Cerebellar nuclear complex (tissue), 1 donor: ENCODE measurements around the gene CAMSAP1.

ENCODE experiments used
- DNase-seq, 2 experiments: peaks; one replicate each; lab custom pipeline; 2025; lab: John Stamatoyannopoulos, UW

CAMSAP1 gene

DNA sequence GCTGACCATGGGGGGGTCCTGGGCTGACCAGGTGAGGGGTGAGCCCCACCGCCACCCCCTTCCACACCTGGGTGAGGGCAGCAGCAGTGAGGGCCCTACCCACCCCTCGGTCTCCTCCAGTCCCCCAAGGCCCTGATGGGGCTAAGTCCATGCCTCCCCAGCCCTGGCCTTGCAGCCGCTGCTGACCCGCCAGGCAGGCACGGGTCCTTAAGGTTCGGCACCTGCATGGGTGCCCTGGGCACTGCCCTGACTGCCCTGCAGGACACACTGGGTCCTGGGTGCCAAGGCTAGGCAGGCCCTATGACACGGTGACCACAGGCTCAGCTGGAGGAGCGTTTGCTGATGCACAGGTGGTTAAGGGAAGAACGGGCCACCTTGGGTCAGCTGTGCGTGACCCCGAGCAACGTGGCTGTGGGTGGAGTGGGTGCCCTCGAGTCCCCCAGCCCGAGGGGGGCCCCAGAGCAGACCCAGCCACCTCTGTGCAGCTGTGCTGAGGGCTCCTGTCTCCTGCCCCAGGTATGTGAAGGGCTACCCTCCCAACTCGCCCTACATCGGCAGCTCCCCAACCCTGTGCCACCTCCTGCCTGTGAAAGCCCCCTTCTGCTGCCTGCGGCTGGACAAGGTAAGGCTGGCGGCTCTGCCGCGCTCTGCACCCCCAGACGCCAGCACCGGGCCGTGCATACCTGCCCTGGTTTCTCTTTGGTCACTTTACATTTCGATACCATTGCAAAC lies 132.4 kb downstream of the CAMSAP1 start:
- DNase-seq, result no peak

DNA sequence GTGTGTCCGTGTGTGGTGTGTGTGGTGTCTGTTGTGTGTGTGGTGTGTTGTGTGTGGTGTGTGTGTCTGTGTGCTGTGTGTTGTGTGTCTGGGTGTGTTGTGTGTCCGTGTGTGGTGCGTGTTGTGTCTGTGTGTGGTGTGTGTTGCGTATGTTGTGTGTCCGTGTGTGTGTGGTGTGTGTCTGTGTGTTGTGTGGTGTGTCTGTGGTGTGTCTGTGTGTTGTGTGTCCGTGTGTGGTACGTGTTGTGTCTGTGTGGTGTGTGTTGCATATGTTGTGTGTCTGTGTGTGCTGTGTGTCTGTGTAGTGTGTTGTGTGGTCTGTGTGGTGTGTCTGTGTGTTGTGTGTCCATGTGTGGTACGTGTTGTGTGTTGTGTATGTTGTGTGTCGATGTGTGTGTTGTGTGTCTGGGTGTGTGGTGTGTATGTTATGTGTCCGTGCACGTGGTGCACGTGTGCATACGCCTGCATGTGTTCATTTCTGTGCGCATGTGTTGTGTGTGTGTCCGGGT lies 133.1 kb downstream of the CAMSAP1 start:
- no peak for DNase-seq

DNA sequence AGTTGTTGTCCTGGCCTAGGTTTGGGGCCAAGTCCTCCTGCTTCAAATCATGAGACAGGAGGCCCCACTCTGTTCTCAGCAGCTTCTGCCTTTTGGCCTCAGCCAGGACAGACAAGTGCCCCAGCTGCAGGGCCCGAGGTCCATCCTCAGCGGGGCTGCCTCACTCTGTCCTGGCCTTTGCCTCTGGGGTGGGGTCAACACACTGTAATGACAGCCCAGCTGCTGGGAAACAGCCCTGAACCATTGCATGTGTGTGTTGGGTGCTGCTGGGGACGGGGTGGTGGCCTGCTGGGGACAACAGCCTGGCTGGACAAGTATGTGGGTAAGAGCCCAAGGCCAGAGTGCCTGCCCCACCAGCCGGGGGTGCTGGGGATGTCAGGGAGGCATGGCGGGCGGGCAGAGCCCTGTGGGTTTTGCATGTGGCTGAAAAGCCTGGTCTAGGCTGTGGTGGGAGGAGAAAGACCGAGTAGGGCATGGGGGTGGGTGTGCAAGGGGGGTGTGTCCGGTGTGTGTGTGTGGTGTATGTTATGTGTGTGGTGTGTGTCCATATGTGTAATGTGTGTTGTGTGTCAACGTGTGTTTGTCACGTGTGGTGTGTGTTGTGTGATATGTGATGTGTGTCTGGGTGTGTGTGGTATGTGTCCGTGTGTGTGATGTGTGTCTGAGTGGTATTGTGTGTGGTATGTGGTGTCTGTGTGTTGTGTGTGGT lies 133.7 kb downstream of the CAMSAP1 start:
- DNase-seq, result no peak

DNA sequence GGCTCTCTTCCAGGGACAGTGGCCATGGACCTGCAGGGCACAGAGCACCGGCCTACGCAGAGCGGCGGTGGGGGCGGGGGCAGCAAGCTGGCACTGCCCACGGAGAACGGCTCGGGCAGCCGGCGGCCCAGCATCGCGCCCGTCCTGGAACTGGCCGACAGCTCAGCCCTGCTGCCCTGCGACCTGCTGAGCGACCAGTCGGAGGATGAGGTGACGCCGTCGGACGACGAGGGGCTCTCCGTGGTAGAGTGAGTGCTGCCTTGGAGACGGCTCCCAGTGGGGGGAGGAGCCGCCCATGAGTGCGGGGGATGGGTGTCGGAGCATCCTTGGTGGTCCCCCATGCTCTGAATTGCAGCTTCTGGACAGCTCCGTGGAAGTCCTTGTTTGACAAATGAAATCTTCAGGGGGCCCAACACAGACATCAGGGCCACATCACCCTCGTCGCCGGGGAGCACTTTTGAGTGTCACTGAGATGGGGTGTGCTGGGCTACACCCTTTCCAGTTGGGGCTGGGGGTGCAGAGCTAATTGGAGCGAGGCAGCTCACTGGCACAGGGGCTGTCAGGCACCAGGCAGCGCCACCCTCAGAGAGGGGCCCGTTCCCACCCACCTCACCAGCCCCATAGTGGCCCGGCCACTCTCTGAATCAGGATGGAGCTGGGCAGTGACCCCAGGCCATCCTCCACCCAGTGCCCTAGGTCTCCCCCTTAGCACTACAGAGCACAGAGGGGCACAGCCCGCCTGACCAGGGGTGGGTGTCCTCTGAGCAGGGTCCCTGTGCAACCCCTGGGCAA lies 134.4 kb downstream of the CAMSAP1 start:
- DNase-seq, result no peak

DNA sequence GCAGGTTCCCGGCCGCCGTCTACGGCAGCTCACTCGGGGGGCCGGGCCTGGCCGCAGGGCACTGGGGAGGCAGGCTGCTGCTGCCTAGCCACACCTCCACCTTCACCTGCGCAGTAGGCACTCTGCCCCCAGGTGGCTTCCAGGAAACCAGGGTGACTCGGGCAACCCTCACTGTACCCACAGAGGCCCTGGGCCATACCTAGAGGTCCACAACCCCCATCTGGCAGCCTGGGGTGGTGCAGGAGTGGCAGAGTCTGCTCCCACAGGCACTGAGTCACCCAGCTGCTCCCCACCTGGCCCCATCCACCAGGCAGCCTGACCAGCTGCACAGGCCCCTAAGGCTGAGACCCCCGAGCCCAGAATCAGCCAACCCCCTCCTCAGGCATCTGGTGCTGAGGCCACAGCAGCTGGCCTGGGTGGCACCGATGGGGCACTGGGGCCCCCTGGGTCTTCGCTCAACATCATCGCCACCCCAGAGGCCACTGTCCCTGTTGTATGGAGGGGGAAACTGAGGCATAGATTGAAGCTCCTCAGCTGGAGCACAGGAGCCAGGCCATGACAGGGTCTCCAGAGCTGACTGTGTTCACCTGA lies 135.2 kb downstream of the CAMSAP1 start:
- DNase-seq, result no peak

DNA sequence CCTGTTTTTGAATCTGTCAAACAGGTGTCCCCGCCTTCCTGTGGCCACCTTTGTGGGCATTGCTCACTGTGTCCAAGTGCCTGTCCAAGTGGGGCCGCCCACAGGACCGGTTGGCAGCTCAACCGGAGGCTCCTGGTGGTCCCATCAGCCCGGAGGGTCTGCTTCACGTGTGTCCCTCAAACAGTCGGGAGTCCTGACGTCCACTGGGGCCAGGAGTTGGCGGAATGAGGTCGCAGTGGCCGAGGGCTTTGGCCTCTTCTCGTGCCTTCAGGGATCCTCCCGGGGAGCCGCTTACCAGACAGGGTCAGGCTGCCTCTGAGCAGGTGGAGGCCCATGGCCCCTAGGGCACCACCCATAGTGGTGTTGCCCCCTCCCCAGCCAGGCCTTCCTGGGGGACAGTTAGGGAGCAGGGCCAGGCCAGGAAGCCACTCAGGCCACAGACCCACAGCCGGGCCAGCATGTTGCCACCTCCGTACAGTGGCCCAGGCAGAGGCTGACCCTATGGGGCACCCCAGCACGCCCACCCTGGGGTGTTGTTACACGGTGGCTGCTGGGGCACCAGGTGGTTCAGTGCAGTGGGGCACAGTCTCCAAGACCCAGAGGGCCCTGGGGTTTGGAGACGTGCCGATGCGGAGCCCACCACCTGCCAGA lies 135.8 kb downstream of the CAMSAP1 start:
- no peak for DNase-seq

DNA sequence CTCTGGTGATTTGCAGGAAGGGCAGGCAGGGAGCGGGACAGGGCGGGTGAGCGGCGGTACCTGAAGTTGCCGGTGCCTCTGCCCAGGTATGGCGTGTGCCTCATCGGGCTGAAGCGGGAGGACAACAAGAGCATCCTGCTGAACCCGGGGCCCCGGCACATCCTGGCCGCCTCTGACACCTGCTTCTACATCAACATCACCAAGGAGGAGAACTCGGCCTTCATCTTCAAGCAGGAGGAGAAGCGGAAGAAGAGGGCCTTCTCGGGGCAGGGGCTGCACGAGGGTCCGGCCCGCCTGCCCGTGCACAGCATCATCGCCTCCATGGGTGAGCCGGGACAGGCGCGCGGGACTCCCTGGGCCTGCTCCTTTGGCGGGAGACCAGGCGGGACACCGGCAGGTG lies 136.6 kb downstream of the CAMSAP1 start:
- no peak for DNase-seq

DNA sequence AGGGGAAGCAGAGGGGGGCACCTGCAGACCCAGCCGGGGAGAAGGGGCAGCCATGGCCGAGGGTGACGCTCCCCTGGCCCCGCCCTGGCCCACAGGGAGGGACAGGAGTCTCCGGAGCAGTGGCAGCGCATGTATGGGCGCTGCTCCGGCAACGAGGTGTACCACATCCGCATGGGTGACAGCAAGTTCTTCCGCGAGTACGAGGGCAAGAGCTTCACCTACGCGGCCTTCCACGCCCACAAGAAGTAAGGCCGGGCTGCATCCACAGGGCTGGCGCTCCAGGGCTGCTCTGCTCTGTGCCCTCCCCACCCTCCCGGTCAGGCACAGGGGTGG lies 137.2 kb downstream of the CAMSAP1 start:
- no peak for DNase-seq

DNA sequence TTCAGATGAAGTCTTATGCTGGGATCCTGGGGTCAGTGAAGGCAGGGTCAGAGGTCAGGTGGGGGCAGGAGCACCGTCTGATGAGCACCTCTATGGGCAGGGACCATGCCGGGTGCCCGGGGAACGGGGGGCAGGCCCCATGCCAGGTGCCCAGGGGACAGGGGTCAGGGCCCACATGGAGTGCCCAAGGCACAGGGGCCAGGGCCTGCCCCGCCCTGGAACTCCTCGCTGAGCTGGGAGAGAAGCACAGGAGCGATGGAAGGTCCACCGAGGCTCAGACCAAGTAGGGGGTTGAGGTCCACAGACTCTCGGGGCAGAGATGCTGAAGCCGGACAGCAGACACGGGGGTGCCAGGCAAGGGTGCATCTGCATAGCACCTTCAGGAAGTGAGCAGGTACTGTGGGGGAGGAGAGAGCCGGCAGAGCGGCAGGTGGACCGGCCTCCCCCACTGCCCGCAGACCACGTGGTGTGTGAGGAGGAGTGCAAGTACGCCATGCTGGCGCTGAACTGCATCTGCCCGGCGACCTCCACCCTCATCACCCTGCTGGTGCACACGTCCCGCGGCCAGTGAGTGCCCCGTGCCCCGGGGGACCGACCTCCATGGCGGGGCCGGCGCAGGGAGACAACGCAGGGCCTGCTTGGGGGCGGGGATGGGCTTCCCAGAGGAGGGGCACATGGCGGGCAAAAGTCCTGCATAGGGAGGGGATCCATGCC lies 137.7 kb downstream of the CAMSAP1 start:
- no peak for DNase-seq

DNA sequence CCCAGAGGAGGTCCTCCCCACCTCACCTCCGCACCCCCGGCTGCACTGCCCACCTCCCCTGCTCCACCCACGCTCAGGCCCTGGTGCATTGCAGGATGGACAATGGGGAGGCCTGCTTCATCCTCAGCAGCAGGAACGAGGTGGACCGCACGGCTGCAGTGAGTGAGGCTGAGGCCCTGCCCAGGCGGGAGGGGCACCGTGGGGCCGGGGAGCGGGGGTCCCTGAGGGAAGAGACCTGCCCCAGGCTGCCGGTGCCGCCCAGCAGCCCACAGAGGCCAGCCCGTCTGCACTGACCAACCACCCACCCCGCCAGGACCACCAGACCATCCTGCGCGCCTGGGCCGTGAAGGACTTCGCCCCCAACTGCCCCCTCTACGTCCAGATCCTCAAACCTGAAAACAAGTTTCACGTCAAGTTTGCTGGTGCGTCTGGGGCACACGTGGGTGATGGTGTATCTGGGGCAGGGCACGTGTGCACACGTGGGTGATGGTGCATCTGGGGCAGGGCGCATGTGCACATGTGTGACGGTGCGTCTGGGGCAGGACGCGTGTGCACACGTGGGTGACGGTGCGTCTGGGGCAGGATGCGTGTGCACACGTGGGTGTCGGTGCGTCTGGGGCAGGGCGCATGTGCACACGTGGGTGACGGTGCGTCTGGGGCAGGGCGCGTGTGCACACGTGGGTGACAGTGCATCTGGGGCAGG lies 138.7 kb downstream of the CAMSAP1 start:
- no peak for DNase-seq

DNA sequence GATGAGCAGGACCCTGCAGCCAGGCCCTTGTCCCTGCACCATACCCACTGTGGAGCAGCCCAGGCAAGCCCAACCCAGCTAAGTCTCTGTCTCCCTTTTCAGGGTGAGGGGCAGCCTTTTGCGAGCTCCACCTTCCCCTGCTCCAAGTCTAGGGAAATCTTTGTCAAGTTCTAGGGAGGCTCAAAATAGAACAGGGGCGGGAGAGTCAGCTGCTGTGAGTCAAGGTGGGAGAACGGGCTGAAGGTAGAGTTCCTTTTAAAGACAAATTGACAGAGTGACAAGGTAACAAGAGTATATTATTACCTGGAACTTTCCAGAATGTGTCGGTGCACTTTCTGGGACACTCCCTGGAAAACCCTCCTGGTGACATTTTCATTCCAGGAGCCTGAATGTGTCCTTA lies 140.6 kb downstream of the CAMSAP1 start:
- no peak for DNase-seq

DNA sequence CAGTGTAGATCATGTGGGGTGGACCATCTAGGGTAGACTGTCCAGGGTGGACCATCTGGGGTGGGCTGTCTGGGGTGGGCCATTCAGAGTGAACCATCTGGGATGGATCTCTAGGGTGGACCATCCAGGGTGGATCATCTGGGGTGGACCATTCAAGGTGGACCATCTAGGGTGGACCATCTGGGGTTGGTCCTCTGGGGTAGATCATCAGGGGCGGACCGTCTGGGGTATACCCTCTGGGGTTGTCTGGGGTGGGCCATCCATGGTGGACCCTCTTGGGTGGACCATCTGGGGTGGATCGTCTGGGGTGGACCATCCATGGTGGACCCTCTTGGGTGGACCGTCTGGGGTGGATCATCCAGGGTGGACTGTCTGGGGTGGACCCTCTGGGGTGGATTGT lies 141.1 kb downstream of the CAMSAP1 start:
- DNase-seq, result no peak

DNA sequence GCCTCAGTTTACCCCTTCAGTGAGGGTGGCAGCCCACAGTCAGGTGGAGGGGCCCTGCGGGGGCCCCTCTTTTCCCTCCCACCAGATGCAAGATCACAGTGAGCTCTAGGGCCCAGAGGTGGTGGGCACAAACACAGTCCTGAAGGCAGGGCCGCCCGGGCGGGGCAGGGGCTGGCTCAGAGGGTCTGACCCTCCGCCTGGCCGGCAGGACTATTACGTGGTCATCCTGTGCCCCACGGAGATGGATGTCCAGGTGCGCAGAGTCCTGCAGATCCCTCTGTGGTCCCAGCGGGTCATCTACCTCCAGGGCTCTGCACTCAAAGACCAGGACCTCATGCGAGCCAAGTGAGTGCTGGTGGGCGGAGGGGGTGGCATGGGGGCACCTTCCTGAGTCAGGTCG lies 141.9 kb downstream of the CAMSAP1 start:
- DNase-seq, result no peak

DNA sequence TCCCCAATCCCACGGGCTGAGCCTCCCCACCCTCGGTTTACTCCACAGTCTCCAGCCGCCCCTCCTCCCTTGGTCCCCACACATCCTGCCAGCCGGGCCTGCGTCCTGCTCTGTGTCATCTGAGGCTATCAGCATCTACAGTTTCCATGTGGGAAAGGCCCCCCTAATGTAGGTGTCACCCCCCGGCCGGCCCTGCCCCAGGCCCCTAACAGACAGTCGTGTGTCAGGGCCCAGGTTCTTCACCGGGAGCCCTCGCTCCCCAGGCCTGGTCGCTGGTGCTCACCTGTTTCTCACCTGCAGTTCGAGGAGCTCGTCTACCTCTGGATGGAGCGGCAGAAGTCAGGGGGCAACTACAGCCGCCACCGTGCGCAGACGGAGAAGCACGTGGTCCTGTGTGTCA lies 142.6 kb downstream of the CAMSAP1 start:
- DNase-seq, result no peak

DNA sequence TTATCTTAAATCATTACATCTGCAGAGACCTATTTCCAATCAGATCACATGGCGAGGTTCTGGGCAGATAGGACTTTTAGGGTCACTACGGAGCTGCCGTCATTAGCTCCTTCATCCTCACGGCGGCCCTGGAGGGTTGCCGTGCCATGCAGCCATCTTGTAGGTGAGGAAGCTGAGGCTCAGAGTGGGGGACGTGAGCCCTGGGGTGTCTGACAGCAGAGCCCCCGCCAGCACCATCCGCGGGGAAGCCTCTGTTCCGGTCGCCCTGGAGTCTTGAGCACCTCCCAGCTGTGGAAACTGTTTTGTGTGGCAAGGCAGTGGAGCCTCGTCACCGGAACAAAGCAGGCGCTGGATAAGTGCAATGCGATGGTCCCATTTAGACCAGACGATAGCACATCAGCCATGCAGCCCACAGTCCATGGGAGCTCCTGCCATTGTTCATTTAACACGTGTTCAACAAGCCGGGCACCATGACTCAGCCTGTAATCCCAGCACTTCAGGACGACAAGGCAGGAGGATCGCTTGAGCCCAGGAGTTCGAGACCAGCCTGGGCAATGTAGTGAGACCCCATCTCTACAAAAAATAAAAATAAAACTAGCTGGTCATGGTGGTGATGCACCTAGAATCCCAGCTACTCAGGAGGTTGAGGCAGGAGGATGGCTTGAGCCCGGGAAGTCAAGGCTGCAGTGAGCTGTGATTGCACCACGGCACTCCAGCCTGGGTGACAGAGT lies 143.5 kb downstream of the CAMSAP1 start:
- no peak for DNase-seq

DNA sequence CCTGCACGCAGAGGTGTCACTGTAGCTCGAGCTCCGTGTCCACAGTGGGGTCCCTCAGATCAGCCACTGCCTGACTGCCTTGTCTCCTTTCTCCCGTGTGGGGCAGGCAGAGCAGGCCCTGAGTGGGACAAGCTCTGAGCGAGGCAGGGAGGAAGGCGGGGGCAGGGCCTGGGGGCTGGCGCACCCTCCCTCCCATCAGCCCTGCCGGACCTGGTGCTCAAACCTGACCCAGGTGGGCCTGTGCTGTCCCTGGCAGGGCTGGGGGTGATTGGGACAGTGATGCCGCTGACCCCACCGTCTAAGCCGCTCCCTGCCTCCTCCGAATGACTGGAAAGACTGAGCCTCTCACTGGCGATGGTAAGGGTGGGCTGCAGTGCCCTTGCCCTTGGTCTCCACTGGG lies 144.4 kb downstream of the CAMSAP1 start:
- no peak for DNase-seq

DNA sequence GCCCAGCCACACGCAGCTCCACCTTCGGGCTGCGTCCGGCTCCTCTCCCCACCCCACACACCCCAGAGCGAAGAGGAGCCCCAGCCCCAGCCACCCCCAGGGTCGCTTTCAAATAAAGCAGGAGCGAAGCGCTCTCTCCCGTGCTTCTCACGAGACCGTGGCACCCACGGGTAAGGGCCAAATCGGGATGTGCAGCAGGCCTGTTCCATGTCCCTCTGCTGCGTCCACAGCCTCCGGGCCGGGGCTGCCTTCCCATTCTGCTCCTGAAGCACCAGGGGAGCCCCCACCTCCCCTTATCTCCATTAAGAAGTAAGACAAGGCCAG lies 145.5 kb downstream of the CAMSAP1 start:
- no peak for DNase-seq

DNA sequence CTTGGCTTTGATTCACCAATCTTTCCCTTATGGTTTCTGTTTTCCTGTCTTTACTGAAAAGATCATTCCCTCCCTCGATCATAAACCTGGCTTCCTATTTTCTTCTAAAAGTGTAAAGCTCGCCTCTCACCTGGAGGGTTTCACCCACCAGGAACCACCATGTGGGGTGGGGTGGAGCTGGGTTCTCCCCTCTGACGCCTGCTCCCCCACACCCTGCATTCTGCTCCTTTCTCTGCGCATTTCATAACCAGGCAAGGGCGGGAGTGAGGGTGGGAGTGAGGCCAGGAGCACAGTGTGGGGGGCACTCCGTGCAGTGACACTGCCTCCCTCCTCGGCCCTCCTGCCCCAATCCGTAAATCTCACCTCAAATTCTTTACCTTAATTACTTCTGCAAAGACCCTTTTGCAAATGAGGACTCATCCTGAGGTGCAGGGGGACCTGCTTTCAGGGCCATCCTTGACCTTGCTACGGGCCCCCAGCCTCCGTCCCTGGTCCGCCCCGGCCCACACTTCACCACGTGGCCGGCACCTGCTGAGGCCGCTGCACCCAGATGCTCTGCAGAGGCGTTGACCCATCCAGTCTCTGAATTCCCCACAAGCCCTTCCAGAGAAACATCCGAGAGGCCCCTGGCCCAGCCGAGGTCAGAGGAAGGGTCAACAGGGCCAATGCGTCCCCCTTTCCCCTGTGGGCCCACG lies 146.0 kb downstream of the CAMSAP1 start:
- no peak for DNase-seq

DNA sequence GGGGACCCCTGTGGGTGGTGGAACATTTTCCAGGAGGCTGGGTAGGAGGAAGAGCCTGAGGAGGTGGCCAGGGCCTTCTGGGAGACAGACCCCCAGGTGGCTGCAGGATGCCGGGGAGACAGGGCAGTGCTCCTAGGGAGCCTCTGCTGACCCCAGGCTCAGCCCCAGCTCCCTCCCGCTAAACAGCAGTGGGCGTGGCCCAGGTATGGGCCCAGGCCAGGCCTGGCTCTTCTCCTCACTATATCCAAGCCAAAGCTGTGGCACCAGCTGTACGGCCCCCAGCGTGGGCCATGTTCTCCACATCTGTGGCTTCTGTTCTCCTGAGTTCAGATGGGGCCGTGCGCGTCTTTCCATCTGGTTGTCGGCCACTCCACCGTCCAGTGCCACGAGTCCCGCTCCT lies 146.9 kb downstream of the CAMSAP1 start:
- DNase-seq, result no peak
